ENCODE measurements around the gene ERICH6B.

DNA sequence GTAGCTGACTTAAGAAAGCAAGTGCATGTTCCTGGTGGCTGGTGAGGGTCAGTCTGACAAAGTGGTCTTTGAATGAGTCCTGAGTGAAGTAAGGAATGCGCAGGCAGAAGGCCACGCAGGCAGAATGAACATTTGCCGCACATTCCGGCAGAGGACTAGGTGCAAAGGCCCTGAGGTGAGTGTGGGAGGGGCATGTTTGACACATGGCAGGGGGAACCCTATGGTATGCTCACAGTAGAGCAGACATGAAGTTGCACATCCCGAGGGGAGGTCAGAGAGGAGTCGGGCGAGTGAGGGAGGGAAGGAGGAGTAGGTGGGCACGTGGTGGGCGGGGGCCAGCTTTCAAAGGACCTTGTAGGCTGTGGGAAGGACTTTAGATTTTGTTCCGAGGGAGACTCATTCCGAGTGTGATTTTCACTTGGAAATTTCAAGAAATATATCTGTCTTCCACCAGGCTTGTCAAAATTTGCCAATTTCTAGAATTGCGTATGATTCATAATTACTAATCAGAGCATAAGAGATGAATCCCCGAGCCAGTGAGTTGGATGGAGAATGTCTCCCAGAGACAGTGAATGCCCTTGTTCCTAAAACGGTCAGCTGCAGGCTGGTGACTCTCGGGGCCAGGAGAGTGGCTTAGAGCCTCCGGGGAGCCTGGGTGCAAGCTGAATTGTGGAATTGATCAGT, 40.3 kb downstream of the ERICH6B start:
- TF ChIP-seq EZH2 (IDR thresholded peaks at IDR 0.05; ENCODE audit: low read depth, low read length, severe bottlenecking) (no peak), NANOG (IDR thresholded peaks at IDR 0.05; ENCODE audit: insufficient read depth, low read depth, low read length, poor library complexity, severe bottlenecking) (no peak), ATF2 (IDR thresholded peaks at IDR 0.05; ENCODE audit: low read length) (no peak), POLR2AphosphoS5 (IDR thresholded peaks at IDR 0.05; ENCODE audit: low read depth, low read length) (no peak), SAP30 (IDR thresholded peaks at IDR 0.05; ENCODE audit: insufficient read depth, insufficient replicate concordance, low read length) (no peak), SRF (IDR thresholded peaks at IDR 0.05; ENCODE audit: low read depth, low read length) (no peak), TAF1 (IDR thresholded peaks at IDR 0.05; ENCODE audit: low read depth, low read length) (no peak)
- TF ChIP-seq, protein P1, sequence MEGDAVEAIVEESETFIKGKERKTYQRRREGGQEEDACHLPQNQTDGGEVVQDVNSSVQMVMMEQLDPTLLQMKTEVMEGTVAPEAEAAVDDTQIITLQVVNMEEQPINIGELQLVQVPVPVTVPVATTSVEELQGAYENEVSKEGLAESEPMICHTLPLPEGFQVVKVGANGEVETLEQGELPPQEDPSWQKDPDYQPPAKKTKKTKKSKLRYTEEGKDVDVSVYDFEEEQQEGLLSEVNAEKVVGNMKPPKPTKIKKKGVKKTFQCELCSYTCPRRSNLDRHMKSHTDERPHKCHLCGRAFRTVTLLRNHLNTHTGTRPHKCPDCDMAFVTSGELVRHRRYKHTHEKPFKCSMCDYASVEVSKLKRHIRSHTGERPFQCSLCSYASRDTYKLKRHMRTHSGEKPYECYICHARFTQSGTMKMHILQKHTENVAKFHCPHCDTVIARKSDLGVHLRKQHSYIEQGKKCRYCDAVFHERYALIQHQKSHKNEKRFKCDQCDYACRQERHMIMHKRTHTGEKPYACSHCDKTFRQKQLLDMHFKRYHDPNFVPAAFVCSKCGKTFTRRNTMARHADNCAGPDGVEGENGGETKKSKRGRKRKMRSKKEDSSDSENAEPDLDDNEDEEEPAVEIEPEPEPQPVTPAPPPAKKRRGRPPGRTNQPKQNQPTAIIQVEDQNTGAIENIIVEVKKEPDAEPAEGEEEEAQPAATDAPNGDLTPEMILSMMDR (IDR thresholded peaks at IDR 0.05; ENCODE audit: control extremely low read depth in 1 of 3, insufficient read depth in 1 of 3, low read depth in 1 of 3, low read length in 3 of 3) = no peak
